GM12878 (cell line): Measurements from ENCODE around the gene KCNH4. TPM values are rescaled to one million over a fixed set of nuclear protein-coding genes. Genes with fewer than 3 reads are reported as not detected.

Source experiments
- ATAC-seq: fragments of 200-7000 bp; cut with Tn5 transposase; 3 replicates; pipeline ENCODE4 v1.9.1; 2020; ENCODE audit warnings: mild to moderate bottlenecking, moderate library complexity
- BruUV-seq: library from RNA; stranded (reverse); fragments of 400-500 nt; replicated peaks from 2 replicates; lab custom pipeline; 2021; lab: Mats Ljungman, UMichigan
- CTCF ChIA-PET: fragments of 300-600 bp; sonication (Branson Sonifier 250); formaldehyde crosslinking; extraction: SDS; loops from one replicate; lab custom pipeline; 2021; ENCODE audit warnings: inconsistent platforms; lab: Yijun Ruan, JAX
- POLR2A ChIA-PET: fragments of 350-600 bp; formaldehyde crosslinking; extraction: SDS; loops from one replicate; lab custom pipeline; 2021; ENCODE audit warnings: inconsistent platforms; lab: Charles Lee
- RAD21 ChIA-PET: fragments of 300-600 bp; sonication (Branson Sonifier 250); formaldehyde crosslinking; loops from one replicate; lab custom pipeline; 2023; ENCODE audit warnings: antibody characterized with exemption; ENCODE audit not compliant: unreplicated experiment; lab: Charles Lee
- SMC1A ChIA-PET: fragments of 300-600 bp; sonication (Branson Sonifier 250); formaldehyde crosslinking; loops from one replicate; lab custom pipeline; 2023; ENCODE audit not compliant: unreplicated experiment, uncharacterized antibody; lab: Charles Lee
- DNase-seq: peaks from one replicate; pipeline ENCODE4 v3.0.0-alpha.2; 2011; ENCODE audit warnings: low read depth, low spot score
- FAIRE-seq: peaks from 3 replicates; lab custom pipeline; 2011; peaks lifted over from hg19 to GRCh38; lab: Jason Lieb, UNC
- H2AFZ ChIP-seq: 2 replicates; pipeline ENCODE4 v1.6.0; 2011; ENCODE audit warnings: low read depth, low read length, control low read depth; ENCODE audit not compliant: control insufficient read depth
- H3K27ac ChIP-seq: 2 replicates; pipeline ENCODE4 v1.5.1; 2011; ENCODE audit warnings: control low read depth; ENCODE audit not compliant: control insufficient read depth, insufficient read depth
- H3K27me3 ChIP-seq, 2 experiments: replicated peaks in 1 of 2; 2 replicates each; pipeline versions ENCODE4 v1.6.0 to v1.6.1; 2011; ENCODE audit warnings: low read length in 1 of 2; ENCODE audit not compliant: control insufficient read depth in 2 of 2, insufficient read depth in 2 of 2
- H3K36me3 ChIP-seq, 2 experiments: 2 replicates each; pipeline ENCODE4 v1.5.1; 2011; ENCODE audit warnings: low read length in 1 of 2; ENCODE audit not compliant: control insufficient read depth in 2 of 2, insufficient read depth in 2 of 2
- H3K4me1 ChIP-seq: 2 replicates; pipeline ENCODE4 v1.6.1; 2011; ENCODE audit warnings: mild to moderate bottlenecking, low read length, moderate library complexity, mixed read lengths; ENCODE audit not compliant: control insufficient read depth, insufficient read depth
- H3K4me2 ChIP-seq: 2 replicates; pipeline ENCODE4 v1.6.0; 2011; ENCODE audit warnings: control low read depth; ENCODE audit not compliant: control insufficient read depth, insufficient read depth
- H3K4me3 ChIP-seq: fragments of 200-600 bp; sonication (generic); 2 replicates; pipeline ENCODE4 v1.5.1; 2016
- H3K79me2 ChIP-seq: 2 replicates; pipeline ENCODE4 v1.6.0; 2011; ENCODE audit warnings: low read length; ENCODE audit not compliant: control insufficient read depth, insufficient read depth
- H3K9ac ChIP-seq: 2 replicates; pipeline ENCODE4 v1.8.0; 2011; ENCODE audit warnings: low read length, control low read depth, mixed read lengths; ENCODE audit not compliant: control insufficient read depth, insufficient read depth
- H3K9me3 ChIP-seq: replicated peaks from 3 replicates; pipeline ENCODE4 v1.5.1; 2011; ENCODE audit warnings: mild to moderate bottlenecking, low read length; ENCODE audit not compliant: control insufficient read depth, insufficient read depth
- H4K20me1 ChIP-seq: 2 replicates; pipeline ENCODE4 v1.6.0; 2011; ENCODE audit not compliant: control insufficient read depth, insufficient read depth
- CHD1 ChIP-seq: IDR thresholded peaks from 2 replicates; pipeline ENCODE4 v1.6.1; 2012; ENCODE audit warnings: low read depth, low read length, improper control_type of control experiment
- JUND ChIP-seq: IDR thresholded peaks from 2 replicates; pipeline ENCODE4 v1.6.1; 2012; ENCODE audit warnings: low read depth, mild to moderate bottlenecking, low read length, improper control_type of control experiment, moderate library complexity
- RAD21 ChIP-seq: IDR thresholded peaks from 2 replicates; pipeline ENCODE4 v1.6.1; 2011; ENCODE audit warnings: mild to moderate bottlenecking, low read depth, low read length, moderate library complexity; ENCODE audit not compliant: insufficient read depth
- SMC3 ChIP-seq: IDR thresholded peaks from 2 replicates; pipeline ENCODE4 v1.6.1; 2011; ENCODE audit warnings: low read length, improper control_type of control experiment, borderline replicate concordance
- SUZ12 ChIP-seq: fragments of 200-600 bp; sonication (generic); IDR thresholded peaks from one replicate; pipeline ENCODE4 v1.6.1; 2018; ENCODE audit warnings: antibody characterized with exemption, mild to moderate bottlenecking; ENCODE audit not compliant: unreplicated experiment
- WGBS: methylation state at CpG from one replicate; pipeline ENCODE4 v1.1.6; 2016; ENCODE audit warnings: low lambda C conversion rate; ENCODE audit not compliant: insufficient replicate concordance, insufficient coverage; ENCODE audit errors: missing lambda C conversion rate; 5-methylcytosine and 5-hydroxymethylcytosine counted together
- in situ Hi-C: fragments of 300-500 bp; cut with MboI; formaldehyde crosslinking; loops from 9 replicates; pipeline ENCODE4 v1.14.3; 2018; ENCODE audit warnings: mixed read lengths
- intact Hi-C: fragments of 100-400 bp; cut with micrococcal nuclease; formaldehyde crosslinking; loops from one replicate; pipeline ENCODE4 v1.14.2; 2022; ENCODE audit not compliant: unreplicated experiment
- polyA plus RNA-seq, 11 experiments: library from polyadenylated mRNA; depleted of rRNA in 4 of 11; unstranded in 6 of 11; stranded (reverse) in 5 of 11; fragments of >200 nt; fragmentation: Nextera tagmentation in 4 of 11; fragmentation: Illumina TruSeq in 1 of 11; extraction: Ambion mirVana in 4 of 11; extraction: Trizol in 1 of 11; gene quantifications; 1 replicate in 1 of 11; 2 replicates in 10 of 11; pipeline versions ENCODE4 v1.2.1 to v1.2.3, GENCODE V29; 2011 to 2016; ENCODE audit warnings: inconsistent platforms in 2 of 11, missing spikeins in 2 of 11, low read depth in 1 of 11
- total RNA-seq, 4 experiments: library from RNA; depleted of rRNA in 3 of 4; stranded (reverse); fragments of >200 nt in 3 of 4; fragmentation: Illumina TruSeq in 1 of 4; extraction: Trizol in 1 of 4; gene quantifications; 2 replicates each; pipeline versions ENCODE4 v1.2.1 to v1.2.3, GENCODE V29; 2013 to 2021
- TF ChIP-seq, protein P1 (sequence below), 3 experiments: IDR thresholded peaks in 2 of 3; conservative IDR thresholded peaks in 1 of 3; 2 replicates each; pipeline ENCODE4 v1.5.1; 2011; ENCODE audit warnings: low read depth in 3 of 3, low read length in 3 of 3, mild to moderate bottlenecking in 3 of 3, control low read depth in 2 of 3, moderate library complexity in 2 of 3, inconsistent platforms in 1 of 3, mixed read lengths in 1 of 3; ENCODE audit not compliant: control insufficient read depth in 2 of 3, insufficient read depth in 1 of 3; ENCODE audit errors: extremely low read depth in 1 of 3
- TF ChIP-seq, protein P2 (sequence below): fragments of 450-650 bp; IDR thresholded peaks from 2 replicates; pipeline ENCODE4 v1.6.1; 2017; ENCODE audit warnings: mild to moderate bottlenecking

Gene KCNH4
- total and polyA plus RNA-seq, 10 of the 15 experiments (the other 5 are each of a cell fraction or from before 2014, with no cell fraction given) = 0.03 to 0.88 (median 0.10) TPM; not detected in 2

DNA sequence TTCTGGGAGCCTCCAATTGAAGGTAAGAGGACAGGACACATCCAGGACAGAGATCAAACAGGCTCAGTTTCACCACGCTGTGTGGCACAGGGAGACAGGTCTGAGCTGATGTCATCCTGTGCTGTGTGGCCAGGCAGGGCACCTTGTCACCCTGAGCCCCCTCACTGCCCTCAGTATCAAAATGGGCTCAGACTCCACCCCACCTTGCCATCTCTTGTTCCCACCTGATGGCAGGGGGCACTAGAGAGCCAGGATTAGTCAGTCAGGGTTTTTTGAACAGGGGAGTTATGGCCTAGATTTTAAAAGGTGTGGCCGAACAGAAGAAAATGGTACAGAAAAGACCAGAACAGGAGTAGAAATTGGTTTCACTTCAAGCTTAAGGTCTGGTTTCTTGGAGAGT lies 62.4 kb downstream of the KCNH4 start:
- Histone ChIP-seq H3K4me3 (no peak overlapping the region), H3K27me3 (no peaks in the 10 kb centered on the region), H4K20me1 (no peaks in the 10 kb centered on the region), H3K4me1 (peaks cover 17% of the 10 kb centered on the region), H3K79me2 (peaks cover 2% of the 10 kb centered on the region; the same call in 1 of the 2 replicates), H2AFZ (no peak overlapping the region), H3K9ac (no peak overlapping the region), H3K9me3 (no peaks in the 10 kb centered on the region; the same call in 2 of the 3 replicates), H3K36me3 (peaks cover 8% of the 10 kb centered on the region in 2 experiments; a peak in 3 of 4 replicates), H3K27ac (no peak overlapping the region), H3K4me2 (no peak overlapping the region)
- whole genome bisulfite sequencing = 64% methylated on average over 2 of the region's 2 CpGs
- no peak for DNase-seq
- POLR2A ChIA-PET = interaction anchor here (1.0 to 3.0 kb wide), 3 partner anchors 60 to 74 kb away, joined by 3 to 15 read pairs (median 6); partner anchors contain the start of gene KCNH4
- BruUV-seq = no TSS peak
- ATAC-seq = peak; percentile 37
- intact Hi-C loops (loop anchor here (1.0 kb wide), 1 partner anchor 63 kb away; the partner anchor contains the start of gene KCNH4), in situ Hi-C loops (no loop called here)
- peak; percentile 18 for FAIRE-seq
- CTCF ChIA-PET = interaction anchor here (0.9 to 7.1 kb wide), 16 partner anchors 14 to 204 kb away, joined by 3 to 138 read pairs (median 5); partner anchors contain the start of genes C17orf113, CNP, DNAJC7 and KCNH4
- TF ChIP-seq RAD21 (peak; percentile 66), SMC3 (peak; percentile 54; the same call in 1 of the 2 replicates), CHD1 (no peak), JUND (no peak), SUZ12 (no peak)
- TF ChIP-seq, protein P1, sequence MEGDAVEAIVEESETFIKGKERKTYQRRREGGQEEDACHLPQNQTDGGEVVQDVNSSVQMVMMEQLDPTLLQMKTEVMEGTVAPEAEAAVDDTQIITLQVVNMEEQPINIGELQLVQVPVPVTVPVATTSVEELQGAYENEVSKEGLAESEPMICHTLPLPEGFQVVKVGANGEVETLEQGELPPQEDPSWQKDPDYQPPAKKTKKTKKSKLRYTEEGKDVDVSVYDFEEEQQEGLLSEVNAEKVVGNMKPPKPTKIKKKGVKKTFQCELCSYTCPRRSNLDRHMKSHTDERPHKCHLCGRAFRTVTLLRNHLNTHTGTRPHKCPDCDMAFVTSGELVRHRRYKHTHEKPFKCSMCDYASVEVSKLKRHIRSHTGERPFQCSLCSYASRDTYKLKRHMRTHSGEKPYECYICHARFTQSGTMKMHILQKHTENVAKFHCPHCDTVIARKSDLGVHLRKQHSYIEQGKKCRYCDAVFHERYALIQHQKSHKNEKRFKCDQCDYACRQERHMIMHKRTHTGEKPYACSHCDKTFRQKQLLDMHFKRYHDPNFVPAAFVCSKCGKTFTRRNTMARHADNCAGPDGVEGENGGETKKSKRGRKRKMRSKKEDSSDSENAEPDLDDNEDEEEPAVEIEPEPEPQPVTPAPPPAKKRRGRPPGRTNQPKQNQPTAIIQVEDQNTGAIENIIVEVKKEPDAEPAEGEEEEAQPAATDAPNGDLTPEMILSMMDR (IDR thresholded peaks at IDR 0.05 in 2 of 3, conservative IDR thresholded peaks at IDR 0.05 in 1 of 3; ENCODE audit: control insufficient read depth in 2 of 3, extremely low read depth in 1 of 3, insufficient read depth in 1 of 3, low read depth in 3 of 3, low read length in 3 of 3) = peak; percentile 58 to 61 (median 59)
- TF ChIP-seq, protein P2, sequence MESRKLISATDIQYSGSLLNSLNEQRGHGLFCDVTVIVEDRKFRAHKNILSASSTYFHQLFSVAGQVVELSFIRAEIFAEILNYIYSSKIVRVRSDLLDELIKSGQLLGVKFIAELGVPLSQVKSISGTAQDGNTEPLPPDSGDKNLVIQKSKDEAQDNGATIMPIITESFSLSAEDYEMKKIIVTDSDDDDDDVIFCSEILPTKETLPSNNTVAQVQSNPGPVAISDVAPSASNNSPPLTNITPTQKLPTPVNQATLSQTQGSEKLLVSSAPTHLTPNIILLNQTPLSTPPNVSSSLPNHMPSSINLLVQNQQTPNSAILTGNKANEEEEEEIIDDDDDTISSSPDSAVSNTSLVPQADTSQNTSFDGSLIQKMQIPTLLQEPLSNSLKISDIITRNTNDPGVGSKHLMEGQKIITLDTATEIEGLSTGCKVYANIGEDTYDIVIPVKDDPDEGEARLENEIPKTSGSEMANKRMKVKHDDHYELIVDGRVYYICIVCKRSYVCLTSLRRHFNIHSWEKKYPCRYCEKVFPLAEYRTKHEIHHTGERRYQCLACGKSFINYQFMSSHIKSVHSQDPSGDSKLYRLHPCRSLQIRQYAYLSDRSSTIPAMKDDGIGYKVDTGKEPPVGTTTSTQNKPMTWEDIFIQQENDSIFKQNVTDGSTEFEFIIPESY = no peak
- SMC1A ChIA-PET = interaction anchor here (1.0 to 5.2 kb wide), 5 partner anchors 53 to 154 kb away, joined by 3 to 53 read pairs (median 16); partner anchors contain the start of genes CNP and KCNH4
- RAD21 ChIA-PET = interaction anchor here (0.7 to 4.7 kb wide), 4 partner anchors 53 to 155 kb away, joined by 4 to 78 read pairs (median 8); partner anchors contain the start of gene KCNH4
